Calu3 (cell line): ENCODE results near the gene CLK2. TPM values are rescaled to one million over a fixed set of nuclear protein-coding genes. Genes with fewer than 3 reads are reported as not detected.

Source experiments
- BruUV-seq: library from RNA; stranded (reverse); fragments of 400-500 nt; replicated peaks from 2 replicates; lab custom pipeline; 2021; lab: Mats Ljungman, UMichigan
- CTCF ChIA-PET: fragments of 300-600 bp; sonication (Branson Sonifier 250); formaldehyde crosslinking; loops from one replicate; lab custom pipeline; 2022; ENCODE audit warnings: antibody characterized with exemption; lab: Charles Lee
- DNase-seq: peaks from one replicate; pipeline ENCODE4 v3.0.0; 2022
- H3K27ac Mint-ChIP-seq: one replicate; pipeline ENCODE4 v1.8.0; 2022; ENCODE audit warnings: mixed read lengths; ENCODE audit not compliant: unreplicated experiment
- H3K27me3 Mint-ChIP-seq: one replicate; pipeline ENCODE4 v1.8.0; 2022; ENCODE audit warnings: mixed read lengths; ENCODE audit not compliant: unreplicated experiment
- H3K36me3 Mint-ChIP-seq: one replicate; pipeline ENCODE4 v1.8.0; 2022; ENCODE audit warnings: mild to moderate bottlenecking, moderate library complexity, mixed read lengths; ENCODE audit not compliant: insufficient read depth, unreplicated experiment
- H3K4me1 Mint-ChIP-seq: one replicate; pipeline ENCODE4 v1.8.0; 2022; ENCODE audit warnings: mild to moderate bottlenecking, low read depth, mixed read lengths; ENCODE audit not compliant: unreplicated experiment
- H3K4me3 Mint-ChIP-seq: one replicate; pipeline ENCODE4 v1.8.0; 2022; ENCODE audit warnings: mild to moderate bottlenecking, low read depth, moderate library complexity, mixed read lengths; ENCODE audit not compliant: unreplicated experiment
- H3K9me3 Mint-ChIP-seq: one replicate; pipeline ENCODE4 v1.8.0; 2022; ENCODE audit warnings: low read depth, mixed read lengths; ENCODE audit not compliant: unreplicated experiment
- intact Hi-C: fragments of 100-400 bp; cut with micrococcal nuclease; formaldehyde crosslinking; loops from one replicate; pipeline ENCODE4 v1.10.0; 2022; ENCODE audit not compliant: unreplicated experiment
- total RNA-seq: library from RNA; stranded (reverse); gene quantifications from 2 replicates; pipeline ENCODE4 v1.2.3, GENCODE V29; 2022
- TF ChIP-seq, protein P1 (sequence below): fragments of 200-600 bp; IDR thresholded peaks from one replicate; pipeline ENCODE4 v1.8.0; 2022; ENCODE audit warnings: antibody characterized with exemption; ENCODE audit not compliant: unreplicated experiment

CLK2 gene
- total RNA-seq, 1 experiment from 2014 or later = 78.5 TPM

DNA sequence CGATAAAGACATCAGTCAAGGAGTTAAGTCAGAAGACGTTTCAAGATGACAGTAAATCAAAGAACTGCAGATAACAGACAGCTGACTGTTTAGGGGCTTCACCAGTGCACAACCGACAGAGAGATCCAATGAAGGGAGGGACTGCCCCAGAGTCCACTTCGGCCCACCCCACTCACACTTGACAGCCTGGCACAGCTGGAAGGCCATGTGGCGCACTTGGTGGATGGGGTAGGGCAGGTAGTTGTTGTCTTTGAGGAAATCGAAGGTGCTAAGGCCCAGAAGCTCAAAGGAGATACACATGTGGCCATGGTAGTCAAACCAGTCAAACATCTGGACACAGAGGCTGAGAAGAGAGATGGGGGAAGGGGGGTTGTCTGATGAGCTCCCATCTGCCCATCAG, 6.8 kb downstream of the CLK2 start:
- H3K36me3 Mint-ChIP-seq = peaks cover 82% of the 10 kb centered on the region
- H3K4me3 Mint-ChIP-seq = no peak overlapping the region
- H3K9me3 Mint-ChIP-seq = no peaks in the 10 kb centered on the region
- no peaks in the 10 kb centered on the region for H3K27me3 Mint-ChIP-seq
- DNase-seq = no peak
- intact Hi-C loops = no loop called here
- peaks cover 12% of the 10 kb centered on the region for H3K4me1 Mint-ChIP-seq
- TF ChIP-seq, protein P1, sequence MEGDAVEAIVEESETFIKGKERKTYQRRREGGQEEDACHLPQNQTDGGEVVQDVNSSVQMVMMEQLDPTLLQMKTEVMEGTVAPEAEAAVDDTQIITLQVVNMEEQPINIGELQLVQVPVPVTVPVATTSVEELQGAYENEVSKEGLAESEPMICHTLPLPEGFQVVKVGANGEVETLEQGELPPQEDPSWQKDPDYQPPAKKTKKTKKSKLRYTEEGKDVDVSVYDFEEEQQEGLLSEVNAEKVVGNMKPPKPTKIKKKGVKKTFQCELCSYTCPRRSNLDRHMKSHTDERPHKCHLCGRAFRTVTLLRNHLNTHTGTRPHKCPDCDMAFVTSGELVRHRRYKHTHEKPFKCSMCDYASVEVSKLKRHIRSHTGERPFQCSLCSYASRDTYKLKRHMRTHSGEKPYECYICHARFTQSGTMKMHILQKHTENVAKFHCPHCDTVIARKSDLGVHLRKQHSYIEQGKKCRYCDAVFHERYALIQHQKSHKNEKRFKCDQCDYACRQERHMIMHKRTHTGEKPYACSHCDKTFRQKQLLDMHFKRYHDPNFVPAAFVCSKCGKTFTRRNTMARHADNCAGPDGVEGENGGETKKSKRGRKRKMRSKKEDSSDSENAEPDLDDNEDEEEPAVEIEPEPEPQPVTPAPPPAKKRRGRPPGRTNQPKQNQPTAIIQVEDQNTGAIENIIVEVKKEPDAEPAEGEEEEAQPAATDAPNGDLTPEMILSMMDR = no peak
- H3K27ac Mint-ChIP-seq = no peak overlapping the region
- CTCF ChIA-PET = interaction anchor here (1.6 kb wide), 1 partner anchor 57 kb away, joined by 4 read pairs; no protein-coding TSS in a partner anchor
- no TSS peak for BruUV-seq

DNA sequence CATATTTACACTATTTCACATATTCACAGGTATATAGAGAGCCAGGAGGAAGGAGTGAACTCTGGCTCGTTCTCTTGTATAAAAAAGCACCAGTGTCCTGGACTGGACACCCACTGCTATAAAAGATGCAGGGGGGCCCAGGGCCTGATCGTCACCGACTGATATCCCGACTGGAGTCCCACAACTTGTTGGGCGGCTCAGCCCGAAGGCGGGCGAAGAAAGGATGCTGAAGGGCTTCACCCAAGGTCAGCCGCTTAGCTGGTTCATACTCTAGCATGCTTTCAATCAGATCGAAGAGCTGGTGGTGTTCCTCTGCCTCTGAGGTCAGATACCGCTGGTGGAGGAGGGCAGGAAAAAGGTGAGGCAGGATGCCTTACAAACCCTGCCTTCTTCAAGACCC, 10.2 kb downstream of the CLK2 start:
- intact Hi-C loops = no loop called here
- TF ChIP-seq, protein P1 = no peak
- DNase-seq = no peak
- Mint-ChIP-seq H3K27me3 (no peaks in the 10 kb centered on the region), H3K4me1 (peaks cover 28% of the 10 kb centered on the region), H3K27ac (peak overlapping the region; percentile 97), H3K36me3 (peaks cover 75% of the 10 kb centered on the region), H3K9me3 (no peaks in the 10 kb centered on the region), H3K4me3 (no peak overlapping the region)
- CTCF ChIA-PET = no interaction called here
- BruUV-seq = no TSS peak

DNA sequence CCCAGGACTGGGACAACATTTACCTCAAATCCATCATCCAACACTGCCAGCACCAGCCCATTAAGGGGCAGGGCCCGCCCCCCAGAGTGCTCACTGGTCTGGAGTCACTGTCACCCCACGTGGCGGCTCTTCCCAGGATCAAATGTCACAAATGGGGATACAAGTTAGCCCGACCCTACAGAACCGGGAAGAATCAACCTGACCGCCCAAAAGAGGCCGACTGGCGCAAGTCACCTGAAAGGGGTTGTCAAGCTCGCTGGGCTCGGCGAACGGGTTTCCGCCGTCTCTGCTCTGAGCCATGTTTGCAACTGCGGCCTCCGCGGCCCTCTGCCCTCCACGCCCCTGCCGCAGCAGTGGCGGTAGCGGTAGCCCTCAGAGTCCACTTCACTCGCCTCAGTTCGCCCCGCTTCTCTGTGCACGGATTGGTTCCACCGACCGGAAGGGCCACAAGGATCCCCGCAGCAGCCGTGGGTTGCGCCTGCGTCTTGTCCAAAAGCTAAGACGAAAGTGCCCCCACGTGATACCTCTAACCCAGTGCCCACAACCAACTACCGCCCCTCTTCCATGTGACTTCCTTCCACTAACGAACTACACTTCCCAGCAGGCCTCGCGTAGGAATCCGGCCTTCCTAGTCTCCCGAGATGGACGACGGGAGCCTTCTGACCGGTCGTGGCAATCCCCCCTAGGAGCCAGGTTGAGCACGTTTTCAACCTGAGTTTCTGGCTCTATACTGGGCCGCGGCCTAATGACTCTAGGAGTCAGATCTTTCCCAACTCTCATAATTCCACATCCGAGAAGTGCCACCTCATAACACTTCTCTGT, 11.2 kb downstream of the CLK2 start, which contains the start of gene SCAMP3:
Gene SCAMP3 (minus strand): TSS at position 509 of the 822 bp plus-strand sequence. CDS start 209 bp downstream, at position 300.
- peaks cover 28% of the 10 kb centered on the region for H3K4me1 Mint-ChIP-seq
- H3K9me3 Mint-ChIP-seq = no peaks in the 10 kb centered on the region
- no peaks in the 10 kb centered on the region for H3K27me3 Mint-ChIP-seq
- CTCF ChIA-PET = interaction anchor here (0.6 to 2.1 kb wide), 8 partner anchors 11 to 171 kb away, joined by 3 to 24 read pairs (median 4); no protein-coding TSS in a partner anchor
- peaks cover 74% of the 10 kb centered on the region for H3K36me3 Mint-ChIP-seq
- H3K4me3 Mint-ChIP-seq = peak within 1 kb of the TSS; percentile 96
- intact Hi-C loops = no loop called here
- TSS peak; percentile 42 for BruUV-seq
- TF ChIP-seq, protein P1 = no peak
- H3K27ac Mint-ChIP-seq = peak within 1 kb of the TSS; percentile 97
- DNase-seq = peak; percentile 95

DNA sequence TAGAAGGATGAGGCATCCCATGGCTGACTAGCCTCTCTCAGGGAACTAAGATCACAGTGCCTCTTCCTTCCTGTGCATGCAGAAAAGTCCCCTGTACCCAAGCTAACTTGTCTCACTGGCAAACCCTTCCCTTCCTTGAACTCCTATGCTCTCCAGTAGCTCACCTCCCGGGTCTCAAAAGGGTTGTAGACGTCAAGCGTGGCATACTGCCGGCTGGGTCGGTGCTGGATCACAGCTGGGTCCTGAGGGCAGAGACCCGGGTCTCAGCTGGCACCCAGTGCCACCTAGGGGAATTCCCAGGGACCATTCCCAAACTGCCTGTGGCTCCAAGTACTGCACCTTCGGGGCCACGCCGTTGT, 11.8 kb downstream of the CLK2 start:
- Mint-ChIP-seq H3K4me1 (peaks cover 28% of the 10 kb centered on the region), H3K4me3 (peak overlapping the region; percentile 96), H3K27ac (peak overlapping the region; percentile 97), H3K36me3 (peaks cover 74% of the 10 kb centered on the region), H3K27me3 (no peaks in the 10 kb centered on the region), H3K9me3 (no peaks in the 10 kb centered on the region)
- no TSS peak for BruUV-seq
- intact Hi-C loops = no loop called here
- peak; percentile 37 for DNase-seq
- TF ChIP-seq, protein P1 = no peak
- CTCF ChIA-PET = interaction anchor here (0.9 to 2.1 kb wide), 6 partner anchors 10 to 170 kb away, joined by 3 to 24 read pairs (median 4); no protein-coding TSS in a partner anchor
